Left colon (tissue), 2 donors: Measurements from ENCODE around the gene KRTAP19-6. TPM values are rescaled to one million over a fixed set of nuclear protein-coding genes. Genes with fewer than 3 reads are reported as not detected.

ENCODE experiments used
- total RNA-seq, 2 donors: library from RNA; stranded (reverse); fragmentation: NEBNext Ultra II Directional; extraction: Animal tissue kit (Norgen Biotek cat#: 25700); gene quantifications; one replicate each; pipeline ENCODE4 v1.2.1, GENCODE V29; 2021
- donor health status: DM: no; HTN: no; CAD: no.
- donor health status: DM: yes; HTN: yes; CAD: no.

Gene KRTAP19-6
- total RNA-seq, 2 donors from 2014 or later: not detected

Other genes starting within 250 kb of the KRTAP19-6 start
- gene KRTAP26-1, start 221.5 kb downstream of the KRTAP19-6 start, total RNA-seq: not detected
- not detected for gene KRTAP27-1, start 204.2 kb downstream of the KRTAP19-6 start, total RNA-seq
- gene KRTAP23-1, start 193.3 kb downstream of the KRTAP19-6 start, total RNA-seq: not detected
- gene KRTAP13-2, start 169.6 kb downstream of the KRTAP19-6 start, total RNA-seq: 1 to 10 TPM; 1.9 to 10.0 TPM
- not detected for gene KRTAP13-1, start 145.8 kb downstream of the KRTAP19-6 start, total RNA-seq
- gene KRTAP13-3, start 115.9 kb downstream of the KRTAP19-6 start, total RNA-seq: not detected
- gene KRTAP13-4, start 111.6 kb downstream of the KRTAP19-6 start, total RNA-seq: not detected
- gene KRTAP15-1, start 101.6 kb downstream of the KRTAP19-6 start, total RNA-seq: not detected
- gene KRTAP19-1, start 61.5 kb downstream of the KRTAP19-6 start, total RNA-seq: not detected
- gene KRTAP19-2, start 54.4 kb downstream of the KRTAP19-6 start, total RNA-seq: not detected
- gene KRTAP19-3, start 49.9 kb downstream of the KRTAP19-6 start, total RNA-seq: not detected
- gene KRTAP19-4, start 44.7 kb downstream of the KRTAP19-6 start, total RNA-seq: not detected
- not detected for gene KRTAP19-5, start 39.7 kb downstream of the KRTAP19-6 start, total RNA-seq
- gene KRTAP19-7, start 19.4 kb upstream of the KRTAP19-6 start, total RNA-seq: not detected
- not detected for gene KRTAP22-2, start 48.5 kb upstream of the KRTAP19-6 start, total RNA-seq
- not detected for gene KRTAP6-3, start 50.6 kb upstream of the KRTAP19-6 start, total RNA-seq
- gene KRTAP6-2, start 57.0 kb upstream of the KRTAP19-6 start, total RNA-seq: not detected
- not detected for gene KRTAP22-1, start 59.2 kb upstream of the KRTAP19-6 start, total RNA-seq
- gene KRTAP6-1, start 72.1 kb upstream of the KRTAP19-6 start, total RNA-seq: not detected
- not detected for gene KRTAP20-1, start 74.6 kb upstream of the KRTAP19-6 start, total RNA-seq
- gene KRTAP20-4, start 78.8 kb upstream of the KRTAP19-6 start, total RNA-seq: not detected
- gene KRTAP20-2, start 93.3 kb upstream of the KRTAP19-6 start, total RNA-seq: not detected
- gene KRTAP20-3, start 101.0 kb upstream of the KRTAP19-6 start, total RNA-seq: not detected
- gene KRTAP21-3, start 176.9 kb upstream of the KRTAP19-6 start, total RNA-seq: not detected
- gene KRTAP21-2, start 205.4 kb upstream of the KRTAP19-6 start, total RNA-seq: not detected
- not detected for gene KRTAP21-1, start 213.6 kb upstream of the KRTAP19-6 start, total RNA-seq